ENCODE data around the gene SLC39A8.
A peak's percentile ranks its signal among the peaks of the same experiment; 100 is the strongest.
"Not testable (repeated sequence)": the region's sequence is repeated elsewhere in the genome, so short reads cannot be mapped to it uniquely, and the experiment has no call there.

SLC39A8 gene

GRCh38 chr4:102344954-102345794, at the start of gene SLC39A8:
TSS of gene SLC39A8 (minus strand) at chr4:102345482. CDS start at chr4:102344662, 820 bp downstream.
- DNase-seq = peak; percentile 92

GRCh38 chr4:102392033-102392744, 46.9 kb upstream of the SLC39A8 start:
- DNase-seq = no peak

- DNase-seq = peak; percentile 67
Measured at GRCh38 chr4:102390438-102390837, 45.2 kb upstream of the SLC39A8 start.

- DNase-seq = no peak
Measured at GRCh38 chr4:102388611-102389010, 43.3 kb upstream of the SLC39A8 start.

GRCh38 chr4:102387552-102388150, 42.4 kb upstream of the SLC39A8 start:
- DNase-seq = no peak

GRCh38 chr4:102386966-102387365, 41.7 kb upstream of the SLC39A8 start:
- no peak for DNase-seq

GRCh38 chr4:102380253-102380652, 35.0 kb upstream of the SLC39A8 start:
- DNase-seq = not testable (repeated sequence)

GRCh38 chr4:102362922-102363432, 17.7 kb upstream of the SLC39A8 start:
- DNase-seq = no peak

GRCh38 chr4:102358128-102358527, 12.8 kb upstream of the SLC39A8 start:
- no peak for DNase-seq

GRCh38 chr4:102357637-102358036, 12.4 kb upstream of the SLC39A8 start:
- not testable (repeated sequence) for DNase-seq

- DNase-seq = no peak
Measured at GRCh38 chr4:102356562-102357202, 11.4 kb upstream of the SLC39A8 start.

- DNase-seq = no peak
Measured at GRCh38 chr4:102355748-102356147, 10.5 kb upstream of the SLC39A8 start.

GRCh38 chr4:102354671-102355454, 9.6 kb upstream of the SLC39A8 start:
- no peak for DNase-seq

- DNase-seq = no peak
Measured at GRCh38 chr4:102352781-102353180, 7.5 kb upstream of the SLC39A8 start.

- DNase-seq = no peak
Measured at GRCh38 chr4:102350634-102351033, 5.4 kb upstream of the SLC39A8 start.

GRCh38 chr4:102348701-102349100, 3.4 kb upstream of the SLC39A8 start:
- DNase-seq = no peak

- peak; percentile 22 for DNase-seq
Measured at GRCh38 chr4:102345795-102346100, 466 bp upstream of the SLC39A8 start.

- DNase-seq = peak; percentile 72
Measured at GRCh38 chr4:102344520-102344953, 745 bp downstream of the SLC39A8 start.

- DNase-seq = peak; percentile 71
Measured at GRCh38 chr4:102343964-102344519, 1.2 kb downstream of the SLC39A8 start.

- DNase-seq = no peak
Measured at GRCh38 chr4:102342404-102343074, 2.7 kb downstream of the SLC39A8 start.

GRCh38 chr4:102341201-102341600, 4.1 kb downstream of the SLC39A8 start:
- DNase-seq = no peak

Measured in activated CD4-positive, alpha-beta T cell treated with anti-CD3 and anti-CD28 coated beads, Interleukin-2, Interleukin-6, amounts not matched to agents 100 ng/mL and 50 ng/mL, durations not matched to agents 16 hours and 8 hours (primary cell).